ENCODE results near the gene ECEL1. TPM values are rescaled to one million over a fixed set of nuclear protein-coding genes. Genes with fewer than 3 reads are reported as not detected.

Gene ECEL1
- total and polyA plus RNA-seq, 2 donors (not counting 1 experiment from before 2014, with no cell fraction given) = 0.47 TPM; not detected in 1

- DNase-seq (no peak), ATAC-seq (ENCODE audit: low read depth) (no peak)
- Histone ChIP-seq H3K36me3 (replicated peaks in 1 of 2; ENCODE audit: control extremely low read depth in 1 of 2, control insufficient read depth in 1 of 2, extremely low read depth in 1 of 2, insufficient read depth in 2 of 2, low read length in 1 of 2) (no peaks in the 10 kb centered on the region), H3K79me2 (ENCODE audit: control insufficient read depth, insufficient read depth, low read length) (no peaks in the 10 kb centered on the region), H3K27ac (ENCODE audit: low read length in 2 of 2) (no peak overlapping the region), H2AFZ (ENCODE audit: insufficient read depth, low read depth, low read length, poor library complexity, severe bottlenecking) (no peak overlapping the region), H3K4me2 (replicated peaks; ENCODE audit: low read depth, low read length, poor library complexity, severe bottlenecking) (no peak overlapping the region), H3K9me3 (ENCODE audit: control extremely low read depth in 1 of 3, control insufficient read depth in 2 of 3, insufficient read depth in 1 of 3, low read length in 2 of 3) (peaks cover 0 to 8% (median 0%) of the 10 kb centered on the region in 3 donors), H3K9ac (ENCODE audit: low read length) (no peak overlapping the region), H3K4me3 (ENCODE audit: control extremely low read depth in 1 of 5, extremely low read depth in 1 of 5, insufficient read depth in 1 of 5, low read depth in 2 of 5, low read length in 4 of 5) (no peak overlapping the region), H3K4me1 (ENCODE audit: control insufficient read depth in 2 of 2, insufficient read depth in 2 of 2, low read length in 2 of 2) (no peaks in the 10 kb centered on the region), H4K20me1 (ENCODE audit: control insufficient read depth, insufficient read depth, low read length, poor library complexity, severe bottlenecking) (no peaks in the 10 kb centered on the region), H3K27me3 (replicated peaks in 1 of 4; ENCODE audit: control extremely low read depth in 1 of 4, control insufficient read depth in 3 of 4, insufficient read depth in 4 of 4, low read length in 3 of 4) (peaks cover 0 to 11% (median 0%) of the 10 kb centered on the region in 4 experiments)
- no peak overlapping the region for H3K4me3 Mint-ChIP-seq
- intact Hi-C loops (cut with micrococcal nuclease) = no loop called here
- ChIA-PET CTCF (no interaction called here), POLR2A (no interaction called here)
- TF ChIP-seq EZH2 (IDR thresholded peaks at IDR 0.05; ENCODE audit: borderline replicate concordance, insufficient read depth, low read depth, low read length, poor library complexity, severe bottlenecking) = no peak
- no peak for TF ChIP-seq CTCF (IDR thresholded peaks at IDR 0.05)
- H3K27me3 Mint-ChIP-seq = peaks cover 13% of the 10 kb centered on the region
- H3K27ac Mint-ChIP-seq = no peak overlapping the region
- 60% methylated on average over 1 of the region's 2 CpGs for WGBS (ENCODE audit: insufficient coverage)
- H3K9me3 Mint-ChIP-seq (ENCODE audit: insufficient read depth) = no peaks in the 10 kb centered on the region
- H3K4me1 Mint-ChIP-seq = no peaks in the 10 kb centered on the region
Observed at GRCh38 chr2:232460171-232460570, 27.5 kb downstream of the ECEL1 start.

GRCh38 chr2:232459419-232460035, 28.1 kb downstream of the ECEL1 start:
- Mint-ChIP-seq H3K27ac (no peak overlapping the region), H3K4me1 (no peaks in the 10 kb centered on the region), H3K4me3 (no peak overlapping the region), H3K27me3 (peaks cover 18% of the 10 kb centered on the region), H3K9me3 (ENCODE audit: insufficient read depth) (no peaks in the 10 kb centered on the region)
- Histone ChIP-seq H3K36me3 (replicated peaks in 1 of 2; ENCODE audit: control extremely low read depth in 1 of 2, control insufficient read depth in 1 of 2, extremely low read depth in 1 of 2, insufficient read depth in 2 of 2, low read length in 1 of 2) (no peaks in the 10 kb centered on the region), H3K4me1 (ENCODE audit: control insufficient read depth in 2 of 2, insufficient read depth in 2 of 2, low read length in 2 of 2) (no peaks in the 10 kb centered on the region), H2AFZ (ENCODE audit: insufficient read depth, low read depth, low read length, poor library complexity, severe bottlenecking) (no peak overlapping the region), H3K9me3 (ENCODE audit: control extremely low read depth in 1 of 3, control insufficient read depth in 2 of 3, insufficient read depth in 1 of 3, low read length in 2 of 3) (peaks cover 0 to 8% (median 0%) of the 10 kb centered on the region in 3 donors), H3K27me3 (replicated peaks in 1 of 4; ENCODE audit: control extremely low read depth in 1 of 4, control insufficient read depth in 3 of 4, insufficient read depth in 4 of 4, low read length in 3 of 4) (peaks cover 0 to 11% (median 0%) of the 10 kb centered on the region in 4 experiments), H3K27ac (ENCODE audit: low read length in 2 of 2) (no peak overlapping the region), H3K79me2 (ENCODE audit: control insufficient read depth, insufficient read depth, low read length) (no peaks in the 10 kb centered on the region), H4K20me1 (ENCODE audit: control insufficient read depth, insufficient read depth, low read length, poor library complexity, severe bottlenecking) (no peaks in the 10 kb centered on the region), H3K9ac (ENCODE audit: low read length) (no peak overlapping the region), H3K4me3 (ENCODE audit: control extremely low read depth in 1 of 5, extremely low read depth in 1 of 5, insufficient read depth in 1 of 5, low read depth in 2 of 5, low read length in 4 of 5) (no peak overlapping the region), H3K4me2 (replicated peaks; ENCODE audit: low read depth, low read length, poor library complexity, severe bottlenecking) (no peak overlapping the region)
- WGBS (ENCODE audit: insufficient coverage) = 78% methylated on average over 11 of the region's 11 CpGs
- CTCF ChIA-PET = no interaction called here
- intact Hi-C loops (cut with micrococcal nuclease) = no loop called here
- POLR2A ChIA-PET = no interaction called here
- DNase-seq (no peak), ATAC-seq (ENCODE audit: low read depth) (no peak)
- TF ChIP-seq CTCF (IDR thresholded peaks at IDR 0.05) (no peak), EZH2 (IDR thresholded peaks at IDR 0.05; ENCODE audit: borderline replicate concordance, insufficient read depth, low read depth, low read length, poor library complexity, severe bottlenecking) (no peak)

Measured in B cell (primary cell).